C4-2B (cell line): ENCODE data around the gene CFAP46.

Experiments
- ZFX ChIP-seq: fragments of 450-650 bp; IDR thresholded peaks from 2 replicates; pipeline ENCODE4 v1.6.1; 2017
- TF ChIP-seq, protein P1 (sequence below): fragments of 450-650 bp; conservative IDR thresholded peaks from 2 replicates; pipeline ENCODE4 v1.5.1; 2017; ENCODE audit warnings: mild to moderate bottlenecking

DNA sequence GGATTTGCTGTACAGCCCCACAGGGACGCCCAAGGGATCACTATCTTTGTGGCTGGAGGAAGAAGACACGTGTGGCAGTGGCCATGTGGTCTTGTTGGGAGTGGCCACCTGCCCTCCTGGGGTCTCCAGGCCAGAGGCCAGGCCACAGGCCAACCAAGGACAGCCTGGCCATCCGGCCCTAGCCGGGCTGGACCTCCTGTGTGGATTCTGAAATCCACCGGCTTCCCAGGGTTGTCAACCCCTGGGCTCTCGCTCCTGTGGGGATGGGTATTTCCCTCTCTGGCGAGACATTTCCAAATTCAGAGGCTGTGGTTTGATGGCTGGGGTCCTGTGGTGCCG is 31.5 kb upstream of the CFAP46 start:
- TF ChIP-seq, protein P1, sequence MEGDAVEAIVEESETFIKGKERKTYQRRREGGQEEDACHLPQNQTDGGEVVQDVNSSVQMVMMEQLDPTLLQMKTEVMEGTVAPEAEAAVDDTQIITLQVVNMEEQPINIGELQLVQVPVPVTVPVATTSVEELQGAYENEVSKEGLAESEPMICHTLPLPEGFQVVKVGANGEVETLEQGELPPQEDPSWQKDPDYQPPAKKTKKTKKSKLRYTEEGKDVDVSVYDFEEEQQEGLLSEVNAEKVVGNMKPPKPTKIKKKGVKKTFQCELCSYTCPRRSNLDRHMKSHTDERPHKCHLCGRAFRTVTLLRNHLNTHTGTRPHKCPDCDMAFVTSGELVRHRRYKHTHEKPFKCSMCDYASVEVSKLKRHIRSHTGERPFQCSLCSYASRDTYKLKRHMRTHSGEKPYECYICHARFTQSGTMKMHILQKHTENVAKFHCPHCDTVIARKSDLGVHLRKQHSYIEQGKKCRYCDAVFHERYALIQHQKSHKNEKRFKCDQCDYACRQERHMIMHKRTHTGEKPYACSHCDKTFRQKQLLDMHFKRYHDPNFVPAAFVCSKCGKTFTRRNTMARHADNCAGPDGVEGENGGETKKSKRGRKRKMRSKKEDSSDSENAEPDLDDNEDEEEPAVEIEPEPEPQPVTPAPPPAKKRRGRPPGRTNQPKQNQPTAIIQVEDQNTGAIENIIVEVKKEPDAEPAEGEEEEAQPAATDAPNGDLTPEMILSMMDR, result no peak
- TF ChIP-seq ZFX, result no peak
